Large intestine (tissue), 3 donors: ENCODE measurements around the gene CARD8. TPM values are rescaled to one million over a fixed set of nuclear protein-coding genes. Genes with fewer than 3 reads are reported as not detected.
"Not testable (repeated sequence)": the region's sequence is repeated elsewhere in the genome, so short reads cannot be mapped to it uniquely, and the experiment has no call there.

ENCODE experiments used
- DNase-seq, 2 donors: peaks; one replicate each; pipeline versions ENCODE4 v3.0.0 to v3.0.0-alpha.2; 2013
- H3K27ac ChIP-seq: one replicate; pipeline ENCODE4 v1.5.1; 2013; ENCODE audit warnings: low read length
- H3K27me3 ChIP-seq: 2 replicates; pipeline ENCODE4 v1.6.1; 2013; ENCODE audit warnings: low read length; ENCODE audit not compliant: control insufficient read depth, insufficient read depth
- H3K36me3 ChIP-seq: 2 replicates; pipeline ENCODE4 v1.6.1; 2013; ENCODE audit warnings: low read length; ENCODE audit not compliant: control insufficient read depth, insufficient read depth
- H3K4me1 ChIP-seq: one replicate; pipeline ENCODE4 v1.6.1; 2013; ENCODE audit warnings: low read length; ENCODE audit not compliant: control insufficient read depth, insufficient read depth
- H3K4me3 ChIP-seq: one replicate; pipeline ENCODE4 v1.5.1; 2013; ENCODE audit warnings: low read length
- H3K9me3 ChIP-seq: one replicate; pipeline ENCODE4 v1.6.1; 2013; ENCODE audit warnings: mild to moderate bottlenecking, low read depth, low read length, moderate library complexity; ENCODE audit not compliant: control insufficient read depth
- WGBS: methylation state at CpG from one replicate; pipeline ENCODE4 v1.1.5; 2013; ENCODE audit warnings: low lambda C conversion rate; ENCODE audit not compliant: insufficient coverage; 5-methylcytosine and 5-hydroxymethylcytosine counted together
- polyA plus RNA-seq: library from polyadenylated mRNA; unstranded; fragments of 120-200 nt; gene quantifications from one replicate; pipeline ENCODE4 v1.2.1, GENCODE V29; 2013

Gene CARD8
- polyA plus RNA-seq, 1 donor = 40.9 TPM

- H3K27me3 ChIP-seq, H3K4me1 ChIP-seq, H3K27ac ChIP-seq, DNase-seq, H3K4me3 ChIP-seq, H3K36me3 ChIP-seq, H3K9me3 ChIP-seq: not testable (repeated sequence)
- WGBS = no CpG with 5 or more reads among the region's 8 CpGs
Measured at GRCh38 chr19:48265326-48265725, 9.6 kb upstream of the CARD8 start.

DNA sequence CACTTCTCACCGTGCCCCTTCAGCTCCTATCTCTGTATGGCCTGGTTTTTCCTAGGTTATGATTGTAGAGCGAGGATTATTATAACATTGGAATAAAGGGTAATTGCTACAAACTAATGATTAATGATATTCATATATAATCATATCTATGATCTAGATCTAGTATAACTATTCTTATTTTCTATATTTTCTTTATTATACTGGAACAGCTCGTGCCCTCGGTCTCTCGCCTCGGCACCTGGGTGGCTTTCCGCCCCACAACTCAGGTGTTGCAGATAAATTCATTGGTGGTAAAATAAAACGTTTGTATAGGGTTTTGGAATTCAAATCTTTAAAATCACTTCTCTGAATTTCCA, 4.6 kb upstream of the CARD8 start:
- H3K27ac ChIP-seq, H3K9me3 ChIP-seq, H3K27me3 ChIP-seq, DNase-seq, H3K36me3 ChIP-seq, H3K4me1 ChIP-seq: not testable (repeated sequence)
- peak overlapping the region; percentile 43 for H3K4me3 ChIP-seq
- 100% methylated on average over 3 of the region's 8 CpGs for WGBS

DNA sequence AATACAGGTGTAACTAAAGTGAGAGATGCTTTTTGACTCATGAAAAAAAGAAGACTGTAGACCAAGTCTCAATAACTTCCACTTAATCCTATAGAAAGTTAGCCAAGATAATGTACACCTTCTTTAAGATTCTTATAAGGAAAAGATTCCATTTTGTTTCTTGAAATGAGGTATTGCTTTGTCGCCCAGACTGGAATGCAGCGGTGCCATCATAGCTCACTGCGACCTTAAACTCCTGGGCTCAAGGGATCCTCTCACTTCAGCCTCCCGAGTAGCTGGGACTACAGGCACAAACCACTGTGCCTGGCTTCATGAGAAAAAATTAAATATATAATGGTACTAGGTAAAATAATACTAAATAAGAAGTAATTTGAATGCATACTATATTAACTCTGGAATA, 3.3 kb upstream of the CARD8 start:
- H3K27ac ChIP-seq = not testable (repeated sequence)

DNA sequence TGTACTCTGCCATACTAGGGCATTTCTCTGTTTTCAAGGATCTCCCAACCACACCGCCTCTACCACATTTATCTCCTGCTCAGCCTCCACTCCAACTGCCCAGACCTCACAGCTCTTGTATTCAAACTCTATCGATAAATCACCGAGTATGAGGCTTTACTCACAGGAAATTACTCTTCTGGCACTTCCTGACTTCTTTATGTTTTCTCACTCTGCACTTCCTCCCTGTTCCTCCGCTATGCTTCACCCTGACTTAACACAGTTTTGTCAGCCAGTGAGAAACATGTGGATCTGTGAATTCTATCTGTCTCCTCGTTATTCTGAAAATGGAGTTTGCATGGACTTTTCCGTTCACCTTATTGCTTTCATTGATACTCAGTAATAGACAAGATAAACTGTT, 2.6 kb upstream of the CARD8 start:
- Histone ChIP-seq H3K4me1 (peaks cover 8% of the 10 kb centered on the region), H3K27me3 (no peaks in the 10 kb centered on the region), H3K9me3 (no peaks in the 10 kb centered on the region), H3K36me3 (no peaks in the 10 kb centered on the region), H3K27ac (no peak overlapping the region), H3K4me3 (no peak overlapping the region)
- WGBS = no CpG with 5 or more reads among the region's 6 CpGs
- no peak for DNase-seq

More for the DNA sequence above, 3.3 kb upstream of the CARD8 start:
- not testable (repeated sequence) for H3K4me3 ChIP-seq, H3K4me1 ChIP-seq, H3K36me3 ChIP-seq, H3K9me3 ChIP-seq, H3K27me3 ChIP-seq, DNase-seq
- WGBS = no CpG with 5 or more reads among the region's 4 CpGs

- Histone ChIP-seq H3K4me1 (peaks cover 6% of the 10 kb centered on the region), H3K4me3 (no peak overlapping the region), H3K27ac (no peak overlapping the region), H3K36me3 (no peaks in the 10 kb centered on the region), H3K9me3 (no peaks in the 10 kb centered on the region), H3K27me3 (no peaks in the 10 kb centered on the region)
- no peak for DNase-seq
- WGBS = no CpG with 5 or more reads among the region's 4 CpGs
Measured at GRCh38 chr19:48254529-48254970, 1.2 kb downstream of the CARD8 start.

DNA sequence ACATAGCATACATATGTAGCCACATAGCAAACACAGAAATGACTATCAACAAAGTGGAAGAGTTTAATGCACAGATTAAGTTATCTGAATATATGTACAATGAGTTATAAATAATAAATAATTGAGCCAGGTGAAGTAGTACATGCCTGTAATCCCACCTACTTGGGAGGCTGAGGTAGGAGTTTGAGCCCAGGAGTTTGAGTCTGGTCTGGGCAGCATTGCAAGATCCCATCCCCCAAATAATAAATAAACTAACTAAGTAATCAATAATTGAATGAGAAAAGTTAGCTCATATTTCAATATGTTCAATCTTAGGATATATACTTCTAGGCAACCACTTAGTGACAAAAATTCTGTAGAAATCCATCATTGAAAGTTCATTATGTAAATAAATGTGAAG, 1.7 kb downstream of the CARD8 start:
- Histone ChIP-seq H3K9me3 (no peaks in the 10 kb centered on the region), H3K27me3 (no peaks in the 10 kb centered on the region), H3K4me3 (no peak overlapping the region), H3K4me1 (peaks cover 5% of the 10 kb centered on the region), H3K27ac (no peak overlapping the region), H3K36me3 (no peaks in the 10 kb centered on the region)
- no peak for DNase-seq

DNA sequence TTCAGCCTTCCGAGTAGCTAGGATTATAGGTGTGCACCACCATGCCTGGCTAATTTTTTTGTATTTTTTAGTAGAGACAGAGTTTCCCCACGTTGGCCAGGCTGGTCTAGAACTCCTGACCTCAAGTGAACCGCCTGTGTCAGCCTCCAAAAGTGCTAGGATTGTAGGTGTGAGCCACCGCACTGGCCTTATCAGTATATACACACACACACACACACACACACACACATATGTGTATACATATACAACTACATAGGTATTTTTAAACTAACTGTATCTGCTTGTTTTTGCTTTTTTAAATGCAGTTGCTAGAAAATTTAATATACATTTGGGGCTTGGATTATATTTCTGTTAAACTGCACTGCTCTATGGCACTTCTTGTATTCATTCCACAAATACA, 3.1 kb downstream of the CARD8 start:
- WGBS = no CpG with 5 or more reads among the region's 4 CpGs
- no peak for DNase-seq
- no peak overlapping the region for H3K4me3 ChIP-seq
- no peaks in the 10 kb centered on the region for H3K9me3 ChIP-seq
- no peaks in the 10 kb centered on the region for H3K36me3 ChIP-seq
- no peak overlapping the region for H3K27ac ChIP-seq
- peaks cover 5% of the 10 kb centered on the region for H3K4me1 ChIP-seq
- no peaks in the 10 kb centered on the region for H3K27me3 ChIP-seq

- Histone ChIP-seq H3K36me3 (peaks cover 11% of the 10 kb centered on the region), H3K9me3 (no peaks in the 10 kb centered on the region), H3K4me3 (no peak overlapping the region), H3K27me3 (no peaks in the 10 kb centered on the region), H3K4me1 (peaks cover 5% of the 10 kb centered on the region), H3K27ac (peak overlapping the region; percentile 38)
- no peak for DNase-seq
- WGBS = no CpG with 5 or more reads among the region's 2 CpGs
Measured at GRCh38 chr19:48250290-48251025, 5.3 kb downstream of the CARD8 start.

- Histone ChIP-seq H3K4me1 (no peaks in the 10 kb centered on the region), H3K27me3 (no peaks in the 10 kb centered on the region), H3K36me3 (peaks cover 11% of the 10 kb centered on the region), H3K4me3 (no peak overlapping the region), H3K27ac (no peak overlapping the region), H3K9me3 (no peaks in the 10 kb centered on the region)
- WGBS = no CpG with 5 or more reads among the region's 13 CpGs
- DNase-seq = peak in 1 of 2 donors; percentile 12
Measured at GRCh38 chr19:48249502-48250014, 6.2 kb downstream of the CARD8 start.

GRCh38 chr19:48248081-48248833, 7.5 kb downstream of the CARD8 start:
- Histone ChIP-seq H3K27me3 (no peaks in the 10 kb centered on the region), H3K9me3 (no peaks in the 10 kb centered on the region), H3K4me1 (no peaks in the 10 kb centered on the region), H3K4me3 (no peak overlapping the region), H3K36me3 (peaks cover 11% of the 10 kb centered on the region), H3K27ac (no peak overlapping the region)
- no peak for DNase-seq
- WGBS = no CpG with 5 or more reads among the region's 7 CpGs
